K562 (cell line): ENCODE measurements around the gene ENOSF1. TPM values are rescaled to one million over a fixed set of nuclear protein-coding genes. Genes with fewer than 3 reads are reported as not detected.

Experiments used
- ARID2 ChIP-seq: fragments of 450-650 bp; IDR thresholded peaks from 2 replicates; pipeline ENCODE4 v1.6.1; 2017; ENCODE audit warnings: antibody characterized with exemption, mild to moderate bottlenecking
- ATF6 ChIP-seq: sonication (generic); formaldehyde crosslinking; IDR thresholded peaks from 2 replicates; pipeline ENCODE4 v1.4.0; 2020; ENCODE audit warnings: mild to moderate bottlenecking, missing genetic modification reagents
- CEBPB ChIP-seq: fragments of 450-650 bp; IDR thresholded peaks from 2 replicates; pipeline ENCODE4 v1.6.1; 2016; ENCODE audit warnings: missing genetic modification characterization, missing compliant biosample characterization
- CTCFL ChIP-seq: IDR thresholded peaks from 2 replicates; pipeline ENCODE4 v1.6.1; 2011; ENCODE audit warnings: borderline replicate concordance, low read depth, mild to moderate bottlenecking, moderate library complexity, low read length; ENCODE audit not compliant: insufficient read depth, poor library complexity, severe bottlenecking
- ELF4 ChIP-seq: fragments of 450-650 bp; formaldehyde crosslinking; IDR thresholded peaks from 2 replicates; pipeline ENCODE4 v1.4.0; 2022; ENCODE audit warnings: missing genetic modification characterization
- FOXJ3 ChIP-seq: sonication (generic); formaldehyde crosslinking; IDR thresholded peaks from 2 replicates; pipeline ENCODE4 v1.4.0; 2020; ENCODE audit warnings: mild to moderate bottlenecking, missing genetic modification reagents
- JUNB ChIP-seq: fragments of 450-650 bp; formaldehyde crosslinking; conservative IDR thresholded peaks from 2 replicates; pipeline ENCODE4 v1.4.0; 2020; ENCODE audit warnings: mild to moderate bottlenecking
- NFE2 ChIP-seq: IDR thresholded peaks from 2 replicates; pipeline ENCODE4 v1.6.1; 2014; ENCODE audit warnings: antibody characterized with exemption, low read depth
- NUFIP1 ChIP-seq: fragments of 450-650 bp; IDR thresholded peaks from 2 replicates; pipeline ENCODE4 v1.6.1; 2018; ENCODE audit not compliant: partially characterized antibody
- POLR2A ChIP-seq: fragments of 450-650 bp; conservative IDR thresholded peaks from 2 replicates; pipeline ENCODE4 v1.6.1; 2016
- POLR3A ChIP-seq: IDR thresholded peaks from 2 replicates; pipeline ENCODE4 v1.6.1; 2011; ENCODE audit warnings: borderline replicate concordance, mild to moderate bottlenecking, moderate library complexity; ENCODE audit not compliant: insufficient read length, insufficient read depth; ENCODE audit errors: extremely low read depth
- SREBF2 ChIP-seq: sonication (generic); formaldehyde crosslinking; IDR thresholded peaks from 2 replicates; pipeline ENCODE4 v1.4.0; 2020; ENCODE audit warnings: mild to moderate bottlenecking, missing genetic modification reagents
- TEAD4 ChIP-seq, 2 experiments: sonication (generic) in 1 of 2; formaldehyde crosslinking in 1 of 2; IDR thresholded peaks; 2 replicates each; pipeline versions ENCODE4 v1.6.1 to v1.8.0; 2012 to 2022; ENCODE audit warnings: borderline replicate concordance in 1 of 2, inconsistent platforms in 1 of 2, low read length in 1 of 2, mild to moderate bottlenecking in 1 of 2, missing genetic modification reagents in 1 of 2
- ZNF444 ChIP-seq: fragments of 250-450 bp; sonication (Bioruptor Pico); IDR thresholded peaks from 2 replicates; pipeline ENCODE4 v1.4.0; 2020; ENCODE audit warnings: mild to moderate bottlenecking, moderate library complexity
- polyA plus RNA-seq, 8 experiments: library from polyadenylated mRNA; depleted of rRNA in 4 of 8; stranded (reverse) in 5 of 8; unstranded in 3 of 8; fragments of >200 nt; fragmentation: Nextera tagmentation in 2 of 8; fragmentation: Illumina TruSeq in 1 of 8; extraction: Ambion mirVana in 2 of 8; extraction: Trizol in 1 of 8; gene quantifications; 2 replicates each; pipeline versions ENCODE4 v1.2.1 to v1.2.3, GENCODE V29; 2011 to 2014; ENCODE audit warnings: inconsistent platforms in 1 of 8, missing spikeins in 1 of 8
- total RNA-seq, 7 experiments: library from RNA; depleted of rRNA in 6 of 7; stranded (reverse); fragments of >200 nt in 6 of 7; fragmentation: Illumina TruSeq in 2 of 7; extraction: Trizol in 2 of 7; gene quantifications; 2 replicates each; pipeline versions ENCODE4 v1.2.1 to v1.2.3, GENCODE V29; 2011 to 2021; ENCODE audit warnings: low replicate concordance in 1 of 7
- TF ChIP-seq, protein P1 (sequence below), 2 experiments: fragments of 450-650 bp in 1 of 2; sonication (generic) in 1 of 2; formaldehyde crosslinking in 1 of 2; IDR thresholded peaks in 1 of 2; conservative IDR thresholded peaks in 1 of 2; 2 replicates each; pipeline versions ENCODE4 v1.6.1 to v1.8.1; 2016 to 2023; ENCODE audit warnings: mild to moderate bottlenecking in 2 of 2, moderate library complexity in 2 of 2, inconsistent platforms in 1 of 2, missing genetic modification reagents in 1 of 2

ENOSF1 gene
- total and polyA plus RNA-seq, 9 of the 15 experiments (the other 6 are each of a cell fraction or from before 2014, with no cell fraction given): 15.5 to 66.4 (median 46.5) TPM

- TF ChIP-seq ATF6 (no peak), ARID2 (peak; percentile 38), CEBPB (tag) (no peak), NUFIP1 (no peak), ELF4 (CRISPR knock-in tag) (no peak), CTCFL (no peak), SREBF2 (no peak), FOXJ3 (CRISPR knock-in tag) (no peak), POLR2A (no peak), NFE2 (no peak), POLR3A (peak; percentile 55), JUNB (CRISPR knock-in tag) (no peak), ZNF444 (CRISPR knock-in tag) (no peak), TEAD4 (IDR thresholded peaks at IDR 0.05; ENCODE audit: low read length) (peak; percentile 32; the same call in 1 of the 2 replicates), TEAD4 (CRISPR knock-in tag; IDR thresholded peaks at IDR 0.05; ENCODE audit: borderline replicate concordance) (no peak)
- TF ChIP-seq, protein P1, sequence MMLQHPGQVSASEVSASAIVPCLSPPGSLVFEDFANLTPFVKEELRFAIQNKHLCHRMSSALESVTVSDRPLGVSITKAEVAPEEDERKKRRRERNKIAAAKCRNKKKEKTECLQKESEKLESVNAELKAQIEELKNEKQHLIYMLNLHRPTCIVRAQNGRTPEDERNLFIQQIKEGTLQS (IDR thresholded peaks at IDR 0.05): peak; percentile 71
- TF ChIP-seq, protein P1 (CRISPR knock-in tag; conservative IDR thresholded peaks at IDR 0.05): no peak
Measured at GRCh38 chr18:741931-742512, 29.6 kb upstream of the ENOSF1 start (continued).
